Measurements from ENCODE around the gene ERC2.

The ERC2 gene

DNA sequence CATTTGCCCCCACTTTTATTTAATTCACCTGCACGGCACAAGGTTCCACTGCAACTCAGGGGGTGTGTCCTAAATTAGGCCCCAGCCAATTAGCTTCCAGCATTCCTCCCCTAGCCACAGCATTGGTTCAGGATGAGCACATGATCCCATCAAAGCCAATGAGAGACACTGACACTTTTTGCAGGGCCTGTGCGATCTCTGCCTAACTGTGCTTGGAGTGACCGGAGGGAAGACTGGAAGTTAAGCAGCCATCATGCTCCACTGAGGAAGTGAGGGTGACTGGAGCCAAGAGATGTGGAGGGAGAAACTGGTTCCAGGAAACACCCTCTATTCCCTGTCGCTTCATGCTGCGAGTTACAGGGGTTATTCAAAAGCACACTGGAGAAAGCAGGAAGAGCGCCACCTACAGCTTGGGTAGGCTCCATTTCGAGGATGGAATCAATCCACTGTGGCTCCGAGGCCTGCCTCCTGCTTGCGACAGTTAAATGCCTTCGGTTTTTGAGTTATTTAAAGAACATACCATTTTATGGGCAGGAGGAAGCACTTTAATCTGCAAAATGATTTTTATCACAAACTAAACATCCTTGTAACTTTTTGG, 858.9 kb downstream of the ERC2 start:
- no peak overlapping the region for H3K27ac ChIP-seq (ENCODE audit: low read depth, low read length)
- H3K36me3 ChIP-seq (ENCODE audit: insufficient read depth, low read length) = no peaks in the 10 kb centered on the region
- H3K79me2 ChIP-seq (ENCODE audit: control insufficient read depth, insufficient read depth, low read length, unreplicated experiment) = no peaks in the 10 kb centered on the region
- H3K4me3 ChIP-seq (ENCODE audit: low read depth, low read length) = no peak overlapping the region
- H3K4me1 ChIP-seq (ENCODE audit: control insufficient read depth, insufficient read depth, low read length, unreplicated experiment) = no peaks in the 10 kb centered on the region
- H3K27me3 ChIP-seq (ENCODE audit: insufficient read depth, low read length) = no peaks in the 10 kb centered on the region
- no peak overlapping the region for H2AFZ ChIP-seq (ENCODE audit: low read length, unreplicated experiment)

DNA sequence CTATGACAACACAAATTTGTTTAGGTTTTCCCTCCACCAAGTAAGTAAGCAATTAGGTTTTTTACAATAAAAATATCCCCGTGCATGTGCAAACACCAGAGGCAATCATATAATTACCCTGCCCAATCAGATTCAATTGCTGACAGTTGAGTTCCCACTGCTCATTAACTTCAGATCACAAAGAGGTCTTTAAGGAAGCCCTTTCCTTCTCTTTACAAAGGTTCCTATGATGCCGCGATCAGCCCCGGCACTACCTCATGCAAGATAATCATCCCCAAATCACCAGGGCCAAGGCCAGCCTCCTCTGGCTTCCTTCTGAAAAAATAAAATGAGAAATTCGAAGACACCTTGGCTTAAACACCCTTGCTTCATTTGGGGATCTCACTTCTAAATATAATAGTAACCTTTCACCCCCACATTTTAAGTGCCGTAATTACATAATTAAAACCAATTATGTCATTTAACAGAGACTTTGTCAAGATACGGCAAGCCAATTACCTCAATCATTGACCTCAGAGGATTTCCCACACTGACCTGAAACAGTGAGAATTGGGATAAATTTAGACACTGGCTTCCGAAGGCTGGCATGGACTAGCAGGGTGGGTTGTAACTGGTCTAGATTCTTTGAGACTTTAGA, 859.8 kb downstream of the ERC2 start:
- H3K4me3 ChIP-seq (ENCODE audit: low read depth, low read length) = no peak overlapping the region
- H3K27ac ChIP-seq (ENCODE audit: low read depth, low read length) = no peak overlapping the region
- H3K4me1 ChIP-seq (ENCODE audit: control insufficient read depth, insufficient read depth, low read length, unreplicated experiment) = no peaks in the 10 kb centered on the region
- H3K27me3 ChIP-seq (ENCODE audit: insufficient read depth, low read length) = no peaks in the 10 kb centered on the region
- H3K36me3 ChIP-seq (ENCODE audit: insufficient read depth, low read length) = no peaks in the 10 kb centered on the region
- no peak overlapping the region for H2AFZ ChIP-seq (ENCODE audit: low read length, unreplicated experiment)
- no peaks in the 10 kb centered on the region for H3K79me2 ChIP-seq (ENCODE audit: control insufficient read depth, insufficient read depth, low read length, unreplicated experiment)

DNA sequence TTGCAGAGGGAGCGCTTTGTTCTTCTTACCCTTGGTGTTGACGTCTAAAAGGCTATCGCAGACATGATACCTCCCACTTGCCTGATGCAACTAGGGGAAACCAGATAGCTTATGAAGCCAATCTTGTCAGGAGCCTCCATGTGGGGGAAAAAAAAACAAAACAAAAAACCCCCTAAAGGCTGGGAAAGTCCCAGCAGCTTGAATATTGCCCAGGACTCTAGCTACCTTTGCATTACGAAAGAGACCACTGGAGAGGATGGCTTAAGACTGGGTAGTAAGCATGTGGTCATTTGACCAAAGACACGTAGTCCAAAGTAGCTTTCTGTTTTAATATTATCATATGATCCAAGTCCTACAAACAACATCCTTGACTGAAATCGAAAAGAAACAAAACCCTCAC, 860.4 kb downstream of the ERC2 start:
- Histone ChIP-seq H3K27me3 (ENCODE audit: insufficient read depth, low read length) (no peaks in the 10 kb centered on the region), H3K27ac (ENCODE audit: low read depth, low read length) (no peak overlapping the region), H3K36me3 (ENCODE audit: insufficient read depth, low read length) (no peaks in the 10 kb centered on the region), H2AFZ (ENCODE audit: low read length, unreplicated experiment) (no peak overlapping the region), H3K4me3 (ENCODE audit: low read depth, low read length) (no peak overlapping the region), H3K4me1 (ENCODE audit: control insufficient read depth, insufficient read depth, low read length, unreplicated experiment) (no peaks in the 10 kb centered on the region), H3K79me2 (ENCODE audit: control insufficient read depth, insufficient read depth, low read length, unreplicated experiment) (no peaks in the 10 kb centered on the region)

DNA sequence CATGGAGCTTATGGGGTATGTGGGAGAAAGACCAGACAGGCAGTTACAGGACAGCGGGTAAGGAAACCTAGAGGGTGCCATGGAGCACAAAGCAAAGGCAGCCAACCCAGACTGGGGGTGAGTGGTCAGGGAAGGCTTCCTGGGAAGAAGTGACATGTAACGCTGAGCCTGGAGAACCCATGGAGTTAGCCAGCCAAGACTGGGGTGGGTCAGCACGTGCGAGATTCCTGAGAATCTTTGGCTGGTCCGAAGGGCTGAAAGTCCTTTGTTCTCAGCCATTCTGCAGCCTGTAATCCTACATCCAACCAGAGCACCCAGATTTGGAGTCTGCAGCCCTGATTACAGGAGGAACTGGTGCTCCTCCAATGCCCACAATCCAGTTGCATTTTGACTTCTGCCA, 861.1 kb downstream of the ERC2 start:
- Histone ChIP-seq H2AFZ (ENCODE audit: low read length, unreplicated experiment) (no peak overlapping the region), H3K79me2 (ENCODE audit: control insufficient read depth, insufficient read depth, low read length, unreplicated experiment) (no peaks in the 10 kb centered on the region), H3K4me1 (ENCODE audit: control insufficient read depth, insufficient read depth, low read length, unreplicated experiment) (no peaks in the 10 kb centered on the region), H3K27ac (ENCODE audit: low read depth, low read length) (no peak overlapping the region), H3K36me3 (ENCODE audit: insufficient read depth, low read length) (no peaks in the 10 kb centered on the region), H3K4me3 (ENCODE audit: low read depth, low read length) (no peak overlapping the region), H3K27me3 (ENCODE audit: insufficient read depth, low read length) (no peaks in the 10 kb centered on the region)

DNA sequence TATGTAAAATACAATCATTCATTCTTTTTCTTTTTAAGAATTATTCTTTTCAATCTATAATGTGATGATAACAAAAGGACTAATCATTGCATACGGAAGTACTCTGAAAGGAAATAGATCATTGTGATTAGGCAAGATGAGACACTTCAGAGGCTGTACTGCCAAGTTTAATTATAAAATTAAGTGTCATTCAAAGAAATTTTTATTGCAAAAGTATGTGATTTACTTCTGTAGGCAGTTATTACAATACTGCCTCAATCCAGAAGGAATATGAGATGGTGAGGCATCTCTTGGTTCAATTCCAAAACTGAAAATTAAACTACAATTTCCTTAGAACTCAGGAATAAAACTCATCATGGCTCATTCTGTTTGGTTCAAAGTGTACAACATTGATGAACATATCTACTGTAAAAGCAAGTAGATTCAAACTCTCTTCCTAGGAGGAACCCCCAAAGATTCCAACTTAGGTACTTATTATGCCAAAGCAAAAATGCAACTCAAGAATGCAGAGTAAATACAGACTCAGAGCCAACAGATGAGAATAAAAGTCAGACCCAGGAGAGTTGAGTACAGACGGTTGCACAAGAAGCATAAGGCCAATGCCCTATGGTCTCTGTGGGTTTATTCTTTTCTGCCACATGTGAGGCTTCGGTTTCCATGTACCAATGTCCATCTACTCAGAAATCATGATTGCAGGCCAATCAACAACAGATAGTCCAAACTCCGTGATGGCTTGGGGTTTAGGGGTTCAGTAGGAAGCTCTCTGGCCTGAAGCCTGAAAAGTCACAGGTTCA, 862.6 kb downstream of the ERC2 start:
- H3K4me1 ChIP-seq (ENCODE audit: control insufficient read depth, insufficient read depth, low read length, unreplicated experiment) = no peaks in the 10 kb centered on the region
- H3K79me2 ChIP-seq (ENCODE audit: control insufficient read depth, insufficient read depth, low read length, unreplicated experiment) = no peaks in the 10 kb centered on the region
- H3K27ac ChIP-seq (ENCODE audit: low read depth, low read length) = no peak overlapping the region
- H3K4me3 ChIP-seq (ENCODE audit: low read depth, low read length) = no peak overlapping the region
- no peaks in the 10 kb centered on the region for H3K27me3 ChIP-seq (ENCODE audit: insufficient read depth, low read length)
- H3K36me3 ChIP-seq (ENCODE audit: insufficient read depth, low read length) = no peaks in the 10 kb centered on the region
- no peak overlapping the region for H2AFZ ChIP-seq (ENCODE audit: low read length, unreplicated experiment)

DNA sequence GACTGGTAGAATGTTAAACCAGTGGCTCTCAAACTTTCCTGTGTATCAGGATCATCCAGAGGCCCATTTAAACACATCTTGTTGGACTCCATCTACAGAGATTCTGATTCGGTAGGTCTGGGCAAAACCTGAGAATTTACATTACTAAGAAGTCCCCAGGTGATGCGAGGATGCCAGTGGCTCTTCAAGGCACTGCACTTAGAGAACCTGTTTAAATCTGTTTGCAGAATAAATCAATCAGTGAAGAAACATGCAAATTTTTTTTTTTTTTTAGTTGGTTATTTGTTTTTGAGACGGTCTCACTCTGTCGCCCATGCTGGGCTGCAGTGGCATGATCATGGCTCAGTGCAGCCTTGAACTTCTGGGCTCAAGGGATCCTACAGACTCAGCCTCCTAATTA, 863.4 kb downstream of the ERC2 start:
- H3K4me3 ChIP-seq (ENCODE audit: low read depth, low read length) = no peak overlapping the region
- no peaks in the 10 kb centered on the region for H3K79me2 ChIP-seq (ENCODE audit: control insufficient read depth, insufficient read depth, low read length, unreplicated experiment)
- no peak overlapping the region for H2AFZ ChIP-seq (ENCODE audit: low read length, unreplicated experiment)
- H3K36me3 ChIP-seq (ENCODE audit: insufficient read depth, low read length) = no peaks in the 10 kb centered on the region
- no peaks in the 10 kb centered on the region for H3K4me1 ChIP-seq (ENCODE audit: control insufficient read depth, insufficient read depth, low read length, unreplicated experiment)
- no peak overlapping the region for H3K27ac ChIP-seq (ENCODE audit: low read depth, low read length)
- H3K27me3 ChIP-seq (ENCODE audit: insufficient read depth, low read length) = no peaks in the 10 kb centered on the region

DNA sequence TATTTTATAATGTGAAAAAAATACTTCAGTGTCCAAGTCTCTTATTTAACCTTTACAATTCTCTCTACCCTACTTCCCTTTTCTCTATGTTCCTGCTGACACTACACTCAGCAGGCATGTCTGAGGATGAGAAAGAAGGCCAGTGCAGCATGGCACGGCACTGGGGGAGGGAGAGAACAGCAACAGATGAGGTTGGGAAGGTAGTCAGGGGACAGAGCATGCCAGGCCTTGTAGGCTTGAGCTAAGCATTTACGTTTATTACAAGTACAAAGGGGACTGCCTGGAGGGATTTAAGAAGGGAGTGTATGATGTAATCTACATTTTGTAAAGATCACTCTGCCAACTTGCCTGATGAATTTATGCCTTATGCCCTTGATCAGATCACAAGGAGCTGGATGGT, 863.9 kb downstream of the ERC2 start:
- H3K27ac ChIP-seq (ENCODE audit: low read depth, low read length) = no peak overlapping the region
- H3K36me3 ChIP-seq (ENCODE audit: insufficient read depth, low read length) = no peaks in the 10 kb centered on the region
- H2AFZ ChIP-seq (ENCODE audit: low read length, unreplicated experiment) = no peak overlapping the region
- H3K27me3 ChIP-seq (ENCODE audit: insufficient read depth, low read length) = no peaks in the 10 kb centered on the region
- no peaks in the 10 kb centered on the region for H3K4me1 ChIP-seq (ENCODE audit: control insufficient read depth, insufficient read depth, low read length, unreplicated experiment)
- no peaks in the 10 kb centered on the region for H3K79me2 ChIP-seq (ENCODE audit: control insufficient read depth, insufficient read depth, low read length, unreplicated experiment)
- no peak overlapping the region for H3K4me3 ChIP-seq (ENCODE audit: low read depth, low read length)

DNA sequence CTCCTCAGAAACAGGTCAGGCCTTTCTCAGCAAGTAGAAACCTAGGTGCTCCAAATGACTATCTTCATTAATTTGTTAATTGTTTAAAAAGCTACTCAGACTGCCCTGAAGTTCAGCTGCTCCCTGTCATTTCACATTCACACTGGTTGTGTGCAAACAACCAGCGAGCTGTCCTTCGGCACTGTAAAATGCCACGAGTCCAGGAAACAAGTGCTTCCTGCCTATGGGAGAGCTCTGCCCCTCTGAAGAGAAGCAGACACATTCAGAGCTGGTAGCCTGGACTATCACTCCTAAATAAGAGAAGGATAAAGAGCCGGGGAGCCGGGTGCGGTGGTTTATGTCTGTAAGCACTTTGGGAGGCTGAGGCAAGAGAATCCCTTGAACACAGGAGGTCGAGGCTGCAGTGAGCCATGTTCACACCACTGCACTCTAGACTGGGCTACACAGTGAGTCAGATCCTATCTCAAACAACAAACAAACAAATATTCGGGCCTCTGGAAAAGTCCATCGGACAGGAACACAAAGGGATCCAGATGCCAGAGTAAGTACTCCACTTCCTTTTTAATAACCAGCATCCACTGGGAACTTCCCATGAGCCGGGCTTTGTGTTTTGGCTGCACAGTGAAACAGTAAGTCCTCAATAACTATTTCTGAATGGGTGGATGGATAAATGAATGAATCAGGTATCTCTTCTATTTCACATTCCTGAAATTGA, 866.7 kb downstream of the ERC2 start:
- no peak overlapping the region for H3K27ac ChIP-seq (ENCODE audit: low read depth, low read length)
- no peaks in the 10 kb centered on the region for H3K79me2 ChIP-seq (ENCODE audit: control insufficient read depth, insufficient read depth, low read length, unreplicated experiment)
- H3K36me3 ChIP-seq (ENCODE audit: insufficient read depth, low read length) = no peaks in the 10 kb centered on the region
- H3K27me3 ChIP-seq (ENCODE audit: insufficient read depth, low read length) = no peaks in the 10 kb centered on the region
- no peak overlapping the region for H2AFZ ChIP-seq (ENCODE audit: low read length, unreplicated experiment)
- H3K4me3 ChIP-seq (ENCODE audit: low read depth, low read length) = no peak overlapping the region
- H3K4me1 ChIP-seq (ENCODE audit: control insufficient read depth, insufficient read depth, low read length, unreplicated experiment) = no peaks in the 10 kb centered on the region

DNA sequence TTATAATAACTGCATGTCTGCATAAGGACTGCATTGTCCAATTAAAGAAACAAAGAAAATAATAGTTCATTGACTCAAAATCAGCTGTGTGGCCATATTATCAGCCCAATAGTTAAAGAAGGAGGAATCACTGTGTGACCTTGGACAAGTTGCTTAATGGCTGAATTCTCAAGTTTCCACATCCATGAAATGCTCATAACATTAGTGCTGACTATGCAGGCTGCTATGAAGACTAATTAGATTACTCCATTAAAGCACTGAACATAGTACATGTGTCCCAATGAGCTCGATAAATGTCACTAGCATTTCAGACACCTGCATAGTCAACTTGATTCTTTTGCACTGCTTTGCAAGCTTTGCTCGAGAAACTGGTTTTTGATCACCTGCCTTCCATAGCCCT, 870.0 kb downstream of the ERC2 start:
- H3K27me3 ChIP-seq (ENCODE audit: insufficient read depth, low read length) = no peaks in the 10 kb centered on the region
- H3K4me3 ChIP-seq (ENCODE audit: low read depth, low read length) = no peak overlapping the region
- no peaks in the 10 kb centered on the region for H3K4me1 ChIP-seq (ENCODE audit: control insufficient read depth, insufficient read depth, low read length, unreplicated experiment)
- H2AFZ ChIP-seq (ENCODE audit: low read length, unreplicated experiment) = no peak overlapping the region
- no peaks in the 10 kb centered on the region for H3K79me2 ChIP-seq (ENCODE audit: control insufficient read depth, insufficient read depth, low read length, unreplicated experiment)
- H3K36me3 ChIP-seq (ENCODE audit: insufficient read depth, low read length) = no peaks in the 10 kb centered on the region
- no peak overlapping the region for H3K27ac ChIP-seq (ENCODE audit: low read depth, low read length)

DNA sequence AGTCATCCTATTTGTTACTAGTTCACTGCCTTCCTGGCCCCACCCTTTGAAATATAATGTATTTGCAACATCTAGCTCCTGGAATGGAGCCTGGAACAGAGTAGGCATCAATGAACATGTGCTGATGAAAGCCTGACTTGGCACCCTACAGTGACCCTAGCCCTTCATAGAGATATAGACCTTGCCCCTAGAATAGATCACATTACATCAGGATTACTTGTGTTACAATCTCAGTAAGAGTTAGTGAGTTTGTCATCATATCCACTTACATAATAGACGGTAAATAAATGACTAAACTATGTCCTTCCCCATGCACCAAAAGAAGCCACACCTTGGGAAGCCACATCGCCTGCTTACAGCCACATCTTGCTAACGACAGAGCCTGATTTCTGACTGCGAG, 870.6 kb downstream of the ERC2 start:
- H3K27me3 ChIP-seq (ENCODE audit: insufficient read depth, low read length) = no peaks in the 10 kb centered on the region
- H3K79me2 ChIP-seq (ENCODE audit: control insufficient read depth, insufficient read depth, low read length, unreplicated experiment) = no peaks in the 10 kb centered on the region
- H3K36me3 ChIP-seq (ENCODE audit: insufficient read depth, low read length) = no peaks in the 10 kb centered on the region
- H2AFZ ChIP-seq (ENCODE audit: low read length, unreplicated experiment) = no peak overlapping the region
- H3K27ac ChIP-seq (ENCODE audit: low read depth, low read length) = no peak overlapping the region
- H3K4me3 ChIP-seq (ENCODE audit: low read depth, low read length) = no peak overlapping the region
- no peaks in the 10 kb centered on the region for H3K4me1 ChIP-seq (ENCODE audit: control insufficient read depth, insufficient read depth, low read length, unreplicated experiment)
